Liver (tissue), 3 donors: ENCODE measurements around the gene COG7.

Source experiments
- ATF3 ChIP-seq: IDR thresholded peaks from 2 replicates; pipeline ENCODE4 v1.6.1; 2016; ENCODE audit warnings: antibody characterized with exemption
- CTCF ChIP-seq: fragments of 150-350 bp; IDR thresholded peaks from 2 replicates; pipeline ENCODE4 v1.5.1; 2017; ENCODE audit warnings: improper control_type of control experiment, low read depth, low read length; ENCODE audit not compliant: missing input control
- EGR1 ChIP-seq, 2 donors: IDR thresholded peaks; 2 replicates each; pipeline ENCODE4 v1.6.1; 2016 to 2018; ENCODE audit warnings: antibody characterized with exemption in 2 of 2, low read depth in 2 of 2
- GABPA ChIP-seq, 2 donors: IDR thresholded peaks in 1 of 2; conservative IDR thresholded peaks in 1 of 2; 2 replicates each; pipeline ENCODE4 v1.6.1; 2016; ENCODE audit warnings: antibody characterized with exemption in 2 of 2, mild to moderate bottlenecking in 1 of 2, moderate library complexity in 1 of 2
- MAX ChIP-seq: IDR thresholded peaks from 2 replicates; pipeline ENCODE4 v1.6.1; 2016; ENCODE audit warnings: antibody characterized with exemption
- REST ChIP-seq: IDR thresholded peaks from 2 replicates; pipeline ENCODE4 v1.6.1; 2016; ENCODE audit warnings: antibody characterized with exemption, mild to moderate bottlenecking
- RXRA ChIP-seq, 2 donors: IDR thresholded peaks; 2 replicates each; pipeline ENCODE4 v1.6.1; 2017 to 2018; ENCODE audit warnings: antibody characterized with exemption in 2 of 2, mild to moderate bottlenecking in 1 of 2
- TAF1 ChIP-seq: conservative IDR thresholded peaks from 2 replicates; pipeline ENCODE4 v1.6.1; 2016; ENCODE audit warnings: antibody characterized with exemption, mild to moderate bottlenecking
- donor health status: healthy.
- donor health status: healthy.

- no peak for TF ChIP-seq EGR1 (IDR thresholded peaks at IDR 0.05; ENCODE audit: low read depth in 2 of 2)
- no peak for TF ChIP-seq CTCF
- no peak for TF ChIP-seq MAX
- TF ChIP-seq GABPA (IDR thresholded peaks at IDR 0.05 in 1 of 2, conservative IDR thresholded peaks at IDR 0.05 in 1 of 2) = no peak
- no peak for TF ChIP-seq TAF1
- TF ChIP-seq RXRA (IDR thresholded peaks at IDR 0.05) = no peak
- TF ChIP-seq ATF3 = no peak
- TF ChIP-seq REST = no peak
These were observed 60.8 kb downstream of the COG7 start for GRCh38 chr16:23392223-23392600.
